ENCODE data around the gene GAGE1. TPM values are rescaled to one million over a fixed set of nuclear protein-coding genes. Genes with fewer than 3 reads are reported as not detected.
"Not testable (repeated sequence)": the region's sequence is repeated elsewhere in the genome, so short reads cannot be mapped to it uniquely, and the experiment has no call there.

The GAGE1 gene, protein sequence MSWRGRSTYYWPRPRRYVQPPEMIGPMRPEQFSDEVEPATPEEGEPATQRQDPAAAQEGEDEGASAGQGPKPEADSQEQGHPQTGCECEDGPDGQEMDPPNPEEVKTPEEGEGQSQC
- not detected for total RNA-seq
- long read RNA-seq, result 0 reads

DNA sequence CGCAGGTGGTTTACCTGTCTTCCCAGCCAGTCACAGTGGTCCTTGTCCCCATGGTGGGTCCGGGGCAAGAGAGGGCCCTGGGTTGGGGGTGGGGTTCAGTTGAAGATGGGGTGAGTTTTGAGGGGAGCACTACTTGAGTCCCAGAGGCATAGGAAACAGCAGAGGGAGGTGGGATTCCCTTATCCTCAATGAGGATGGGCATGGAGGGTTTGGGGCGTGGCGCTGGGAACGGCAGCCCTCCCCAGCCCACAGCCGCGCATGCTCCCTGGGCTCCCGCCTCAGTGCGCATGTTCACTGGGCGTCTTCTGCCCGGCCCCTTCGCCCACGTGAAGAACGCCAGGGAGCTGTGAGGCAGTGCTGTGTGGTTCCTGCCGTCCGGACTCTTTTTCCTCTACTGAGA is at the start of gene GAGE1:
Gene GAGE1 (plus strand): TSS at position 301 of the 400 bp plus-strand sequence. CDS start 1,155 bp downstream, outside the sequence.
- intact Hi-C loops (cut with DNase I, micrococcal nuclease); DNase-seq; ATAC-seq: not testable (repeated sequence)

- not testable (repeated sequence) for DNase-seq
Observed at GRCh38 chrX:49550989-49551388, 47.8 kb upstream of the GAGE1 start, which contains the start of gene GAGE12E. TSS of gene GAGE12E (plus strand) at chrX:49551289. CDS start at chrX:49552444, 1,155 bp downstream.

GRCh38 chrX:49560542-49560941 is 38.3 kb upstream of the GAGE1 start, which contains the start of gene GAGE12F:
TSS of gene GAGE12F (plus strand) at chrX:49560842. CDS start at chrX:49561997, 1,155 bp downstream.
- intact Hi-C loops (cut with DNase I, micrococcal nuclease), result not testable (repeated sequence)

More at GRCh38 chrX:49550989-49551388, 47.8 kb upstream of the GAGE1 start, which contains the start of gene GAGE12E:
- ATAC-seq; intact Hi-C loops (cut with DNase I, micrococcal nuclease): not testable (repeated sequence)

DNA sequence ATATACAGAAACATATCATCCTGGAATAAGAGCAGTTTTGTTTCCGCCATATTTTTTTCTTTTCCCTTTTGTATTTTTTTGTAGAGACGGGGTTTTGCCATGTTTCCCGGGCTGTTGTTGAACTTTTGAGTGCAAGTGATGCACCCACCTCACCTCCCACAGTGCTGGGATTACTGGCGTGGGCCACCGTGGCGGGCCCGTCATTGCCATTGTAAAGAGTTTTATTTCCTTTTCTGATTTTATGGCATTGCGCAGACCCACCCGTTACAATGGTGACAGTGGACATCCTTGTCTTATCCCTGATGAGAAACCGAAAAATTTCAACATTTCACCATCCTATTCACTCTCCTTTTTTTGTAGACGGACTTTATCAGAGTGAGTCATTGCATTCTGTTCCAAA is 30.1 kb upstream of the GAGE1 start:
- DNase-seq; ATAC-seq; intact Hi-C loops (cut with DNase I, micrococcal nuclease): not testable (repeated sequence)

More at GRCh38 chrX:49560542-49560941, 38.3 kb upstream of the GAGE1 start, which contains the start of gene GAGE12F:
- DNase-seq, ATAC-seq: not testable (repeated sequence)

DNA sequence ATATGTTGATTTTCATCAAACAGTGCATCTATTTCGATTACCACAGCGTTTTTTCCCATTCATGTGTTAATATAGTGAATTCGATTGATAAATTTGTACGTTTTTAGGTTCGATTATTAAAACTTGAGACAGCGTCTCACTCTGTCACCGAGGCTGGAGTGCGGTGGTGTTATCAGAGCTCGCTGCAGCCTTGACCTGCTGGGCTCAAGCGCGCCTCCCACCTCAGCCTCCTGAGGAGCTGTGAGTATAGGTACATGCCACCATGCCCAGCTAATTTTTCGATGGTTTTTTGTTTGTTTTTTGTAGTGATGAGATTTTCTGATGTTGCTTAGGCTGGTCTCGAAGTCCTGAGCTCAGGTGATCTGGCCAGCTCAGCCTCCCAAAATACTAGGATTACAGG is 29.7 kb upstream of the GAGE1 start:
- intact Hi-C loops (cut with DNase I, micrococcal nuclease); ATAC-seq; DNase-seq: not testable (repeated sequence)

DNA sequence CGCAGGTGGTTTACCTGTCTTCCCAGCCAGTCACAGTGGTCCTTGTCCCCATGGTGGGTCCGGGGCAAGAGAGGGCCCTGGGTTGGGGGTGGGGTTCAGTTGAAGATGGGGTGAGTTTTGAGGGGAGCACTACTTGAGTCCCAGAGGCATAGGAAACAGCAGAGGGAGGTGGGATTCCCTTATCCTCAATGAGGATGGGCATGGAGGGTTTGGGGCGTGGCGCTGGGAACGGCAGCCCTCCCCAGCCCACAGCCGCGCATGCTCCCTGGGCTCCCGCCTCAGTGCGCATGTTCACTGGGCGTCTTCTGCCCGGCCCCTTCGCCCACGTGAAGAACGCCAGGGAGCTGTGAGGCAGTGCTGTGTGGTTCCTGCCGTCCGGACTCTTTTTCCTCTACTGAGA is 28.7 kb upstream of the GAGE1 start, which contains the start of gene GAGE12G:
Gene GAGE12G (plus strand): TSS at position 301 of the 400 bp plus-strand sequence. CDS start 1,155 bp downstream, outside the sequence.
- ATAC-seq; intact Hi-C loops (cut with DNase I, micrococcal nuclease); DNase-seq: not testable (repeated sequence)

DNA sequence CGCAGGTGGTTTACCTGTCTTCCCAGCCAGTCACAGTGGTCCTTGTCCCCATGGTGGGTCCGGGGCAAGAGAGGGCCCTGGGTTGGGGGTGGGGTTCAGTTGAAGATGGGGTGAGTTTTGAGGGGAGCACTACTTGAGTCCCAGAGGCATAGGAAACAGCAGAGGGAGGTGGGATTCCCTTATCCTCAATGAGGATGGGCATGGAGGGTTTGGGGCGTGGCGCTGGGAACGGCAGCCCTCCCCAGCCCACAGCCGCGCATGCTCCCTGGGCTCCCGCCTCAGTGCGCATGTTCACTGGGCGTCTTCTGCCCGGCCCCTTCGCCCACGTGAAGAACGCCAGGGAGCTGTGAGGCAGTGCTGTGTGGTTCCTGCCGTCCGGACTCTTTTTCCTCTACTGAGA is 19.2 kb upstream of the GAGE1 start, which contains the start of gene GAGE12H:
Gene GAGE12H (plus strand): TSS at position 301 of the 400 bp plus-strand sequence. CDS start 1,155 bp downstream, outside the sequence.
- ATAC-seq; DNase-seq; intact Hi-C loops (cut with DNase I, micrococcal nuclease): not testable (repeated sequence)

DNA sequence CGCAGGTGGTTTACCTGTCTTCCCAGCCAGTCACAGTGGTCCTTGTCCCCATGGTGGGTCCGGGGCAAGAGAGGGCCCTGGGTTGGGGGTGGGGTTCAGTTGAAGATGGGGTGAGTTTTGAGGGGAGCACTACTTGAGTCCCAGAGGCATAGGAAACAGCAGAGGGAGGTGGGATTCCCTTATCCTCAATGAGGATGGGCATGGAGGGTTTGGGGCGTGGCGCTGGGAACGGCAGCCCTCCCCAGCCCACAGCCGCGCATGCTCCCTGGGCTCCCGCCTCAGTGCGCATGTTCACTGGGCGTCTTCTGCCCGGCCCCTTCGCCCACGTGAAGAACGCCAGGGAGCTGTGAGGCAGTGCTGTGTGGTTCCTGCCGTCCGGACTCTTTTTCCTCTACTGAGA is 9.6 kb upstream of the GAGE1 start, which contains the start of gene GAGE2A:
Gene GAGE2A (plus strand): TSS at position 301 of the 400 bp plus-strand sequence. CDS start 1,155 bp downstream, outside the sequence.
- intact Hi-C loops (cut with DNase I, micrococcal nuclease); DNase-seq; ATAC-seq: not testable (repeated sequence)

GRCh38 chrX:49589769-49590478 is 8.9 kb upstream of the GAGE1 start:
- ATAC-seq; intact Hi-C loops (cut with DNase I, micrococcal nuclease): not testable (repeated sequence)
- peak; percentile 6 to 27 for DNase-seq

DNA sequence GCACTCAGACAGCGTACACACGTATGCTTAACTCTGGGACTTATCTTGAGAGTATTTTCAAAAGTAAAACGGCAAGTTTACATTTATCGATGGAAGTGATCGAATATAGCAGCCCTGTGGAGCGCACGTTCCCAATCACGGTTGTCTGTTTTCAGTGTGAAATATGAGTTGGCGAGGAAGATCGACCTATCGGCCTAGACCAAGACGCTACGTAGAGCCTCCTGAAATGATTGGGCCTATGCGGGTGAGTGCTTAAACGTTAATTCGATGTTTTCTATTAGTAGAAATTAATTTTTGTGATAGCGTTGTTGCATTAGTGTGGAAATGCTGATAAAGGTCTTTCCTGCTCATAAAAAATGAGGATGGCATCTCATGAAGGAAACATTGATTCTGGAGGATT is 8.3 kb upstream of the GAGE1 start:
- intact Hi-C loops (cut with DNase I, micrococcal nuclease); ATAC-seq; DNase-seq: not testable (repeated sequence)

- intact Hi-C loops (cut with DNase I, micrococcal nuclease), result no loop called here
- ATAC-seq (no peak), DNase-seq (no peak)
Observed at GRCh38 chrX:49610718-49611310, 12.0 kb downstream of the GAGE1 start.

GRCh38 chrX:49618574-49618973 is 19.8 kb downstream of the GAGE1 start:
- DNase-seq (no peak), ATAC-seq (no peak)
- intact Hi-C loops (cut with DNase I, micrococcal nuclease), result no loop called here

- ATAC-seq, result no peak
- DNase-seq, result no peak
- intact Hi-C loops (cut with DNase I, micrococcal nuclease), result no loop called here
Observed at GRCh38 chrX:49627086-49627777, 28.4 kb downstream of the GAGE1 start.

DNA sequence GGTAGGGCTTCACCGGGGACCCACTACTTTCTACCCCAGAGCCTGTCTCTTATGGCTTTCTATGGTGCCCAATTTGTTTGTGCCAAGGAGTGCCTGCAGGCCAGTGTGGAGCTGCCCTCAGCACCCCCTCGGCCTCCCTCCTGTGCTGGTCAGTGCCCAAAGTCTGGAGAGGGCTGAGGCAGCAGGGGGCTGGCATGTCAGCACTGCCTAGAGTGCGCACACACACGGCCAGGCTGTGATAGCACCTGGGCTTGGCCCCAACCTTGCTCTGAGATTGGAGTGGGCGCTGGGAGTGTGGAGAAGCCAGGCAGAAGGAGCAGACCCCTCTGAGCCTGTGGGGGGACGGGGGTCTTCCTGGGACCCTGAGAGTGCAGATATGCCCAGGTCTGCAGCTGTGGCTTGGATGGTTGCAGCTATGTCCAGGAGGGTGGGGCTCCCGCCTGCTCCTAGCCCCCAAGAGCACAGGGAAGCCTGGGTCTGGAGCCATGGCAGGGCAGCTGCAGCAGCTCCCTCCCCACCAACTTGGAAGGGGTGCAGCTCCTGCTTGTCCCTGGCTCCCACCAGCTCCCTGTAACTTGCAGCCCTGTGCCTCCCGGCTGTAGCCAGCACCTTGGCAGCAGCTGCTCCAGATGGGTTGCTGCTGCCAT is 46.3 kb downstream of the GAGE1 start:
- no peak for ATAC-seq
- DNase-seq, result no peak
- intact Hi-C loops (cut with DNase I, micrococcal nuclease), result no loop called here

DNA sequence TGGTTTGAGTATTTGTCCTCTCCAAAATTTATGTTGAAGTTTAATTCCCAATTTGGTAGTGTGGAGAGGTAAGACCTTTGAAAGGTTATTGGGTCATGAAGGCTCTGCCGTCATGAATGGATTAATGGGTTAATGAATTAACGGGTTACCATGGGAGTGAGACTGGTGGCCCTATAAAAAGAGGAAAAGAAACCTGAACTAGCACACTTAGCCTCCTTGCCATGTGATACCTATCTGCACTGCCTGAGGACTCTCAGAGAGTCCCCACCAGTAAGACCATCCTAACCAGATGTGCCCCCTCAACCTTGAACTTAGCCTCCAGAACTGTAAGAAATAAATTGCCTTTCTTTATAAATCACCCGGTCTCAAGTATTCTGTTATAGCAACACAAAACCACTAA is 57.7 kb downstream of the GAGE1 start:
- no peak for ATAC-seq
- no peak for DNase-seq
- intact Hi-C loops (cut with DNase I, micrococcal nuclease), result no loop called here

Data from left colon (tissue), 2 donors.